Mucosa of stomach (tissue), 1 donor: ENCODE measurements around the gene GAK.

Experiments
- H3K27me3 ChIP-seq: one replicate; pipeline ENCODE4 v1.7.0; 2013; ENCODE audit warnings: mild to moderate bottlenecking, low read length; ENCODE audit not compliant: control insufficient read depth, insufficient read depth
- H3K36me3 ChIP-seq: one replicate; pipeline ENCODE4 v1.7.0; 2013; ENCODE audit warnings: low read length; ENCODE audit not compliant: control insufficient read depth, insufficient read depth
- H3K4me1 ChIP-seq: one replicate; pipeline ENCODE4 v1.7.0; 2013; ENCODE audit warnings: mild to moderate bottlenecking, low read length; ENCODE audit not compliant: control insufficient read depth, insufficient read depth
- H3K4me3 ChIP-seq: one replicate; pipeline ENCODE4 v1.7.0; 2013; ENCODE audit warnings: low read length
- H3K9ac ChIP-seq: one replicate; pipeline ENCODE4 v1.7.0; 2013; ENCODE audit warnings: mild to moderate bottlenecking, low read length, moderate library complexity
- H3K9me3 ChIP-seq: one replicate; pipeline ENCODE4 v1.7.0; 2013; ENCODE audit warnings: mild to moderate bottlenecking, low read length, moderate library complexity; ENCODE audit not compliant: control insufficient read depth
- donor health status: Pancreatic carcinoma.

The GAK gene

GRCh38 chr4:871484-871883 is 60.6 kb downstream of the GAK start:
- Histone ChIP-seq H3K9me3 (no peaks in the 10 kb centered on the region), H3K27me3 (no peaks in the 10 kb centered on the region), H3K36me3 (peaks cover 13% of the 10 kb centered on the region), H3K9ac (no peak overlapping the region), H3K4me1 (no peaks in the 10 kb centered on the region), H3K4me3 (no peak overlapping the region)

- no peaks in the 10 kb centered on the region for H3K9me3 ChIP-seq
- H3K4me3 ChIP-seq: no peak overlapping the region
- H3K9ac ChIP-seq: no peak overlapping the region
- H3K27me3 ChIP-seq: no peaks in the 10 kb centered on the region
- peaks cover 13% of the 10 kb centered on the region for H3K36me3 ChIP-seq
- no peaks in the 10 kb centered on the region for H3K4me1 ChIP-seq
Measured at GRCh38 chr4:870951-871350, 61.2 kb downstream of the GAK start.

GRCh38 chr4:869776-870175 is 62.3 kb downstream of the GAK start:
- Histone ChIP-seq H3K9ac (no peak overlapping the region), H3K36me3 (peaks cover 13% of the 10 kb centered on the region), H3K9me3 (no peaks in the 10 kb centered on the region), H3K27me3 (no peaks in the 10 kb centered on the region), H3K4me3 (no peak overlapping the region), H3K4me1 (no peaks in the 10 kb centered on the region)

GRCh38 chr4:868421-868820 is 63.7 kb downstream of the GAK start:
- Histone ChIP-seq H3K4me3 (no peak overlapping the region), H3K9ac (no peak overlapping the region), H3K27me3 (no peaks in the 10 kb centered on the region), H3K9me3 (no peaks in the 10 kb centered on the region), H3K36me3 (peaks cover 6% of the 10 kb centered on the region), H3K4me1 (no peaks in the 10 kb centered on the region)

- peaks cover 6% of the 10 kb centered on the region for H3K36me3 ChIP-seq
- no peaks in the 10 kb centered on the region for H3K27me3 ChIP-seq
- no peak overlapping the region for H3K4me3 ChIP-seq
- H3K9me3 ChIP-seq: no peaks in the 10 kb centered on the region
- H3K9ac ChIP-seq: no peak overlapping the region
- H3K4me1 ChIP-seq: no peaks in the 10 kb centered on the region
Measured at GRCh38 chr4:867526-868250, 64.4 kb downstream of the GAK start.

- Histone ChIP-seq H3K4me3 (no peak overlapping the region), H3K27me3 (no peaks in the 10 kb centered on the region), H3K4me1 (no peaks in the 10 kb centered on the region), H3K9me3 (no peaks in the 10 kb centered on the region), H3K36me3 (peaks cover 6% of the 10 kb centered on the region), H3K9ac (no peak overlapping the region)
Measured at GRCh38 chr4:866761-867390, 65.2 kb downstream of the GAK start.

GRCh38 chr4:866068-866760 is 65.9 kb downstream of the GAK start:
- no peaks in the 10 kb centered on the region for H3K9me3 ChIP-seq
- no peaks in the 10 kb centered on the region for H3K4me1 ChIP-seq
- H3K36me3 ChIP-seq: peaks cover 6% of the 10 kb centered on the region
- H3K4me3 ChIP-seq: no peak overlapping the region
- no peak overlapping the region for H3K9ac ChIP-seq
- no peaks in the 10 kb centered on the region for H3K27me3 ChIP-seq

- H3K4me1 ChIP-seq: no peaks in the 10 kb centered on the region
- H3K4me3 ChIP-seq: no peak overlapping the region
- H3K9me3 ChIP-seq: no peaks in the 10 kb centered on the region
- H3K27me3 ChIP-seq: no peaks in the 10 kb centered on the region
- H3K36me3 ChIP-seq: peaks cover 6% of the 10 kb centered on the region
- H3K9ac ChIP-seq: no peak overlapping the region
Measured at GRCh38 chr4:865572-865971, 66.5 kb downstream of the GAK start.

- Histone ChIP-seq H3K36me3 (peaks cover 6% of the 10 kb centered on the region), H3K9ac (no peak overlapping the region), H3K27me3 (no peaks in the 10 kb centered on the region), H3K4me1 (no peaks in the 10 kb centered on the region), H3K9me3 (no peaks in the 10 kb centered on the region), H3K4me3 (no peak overlapping the region)
Measured at GRCh38 chr4:865121-865465, 67.0 kb downstream of the GAK start.

GRCh38 chr4:864456-865120 is 67.5 kb downstream of the GAK start:
- Histone ChIP-seq H3K36me3 (peaks cover 6% of the 10 kb centered on the region), H3K4me1 (no peaks in the 10 kb centered on the region)

GRCh38 chr4:860561-860960 is 71.6 kb downstream of the GAK start:
- no peaks in the 10 kb centered on the region for H3K27me3 ChIP-seq
- H3K9ac ChIP-seq: no peak overlapping the region
- no peaks in the 10 kb centered on the region for H3K9me3 ChIP-seq
- H3K4me1 ChIP-seq: no peaks in the 10 kb centered on the region
- no peak overlapping the region for H3K4me3 ChIP-seq
- peaks cover 9% of the 10 kb centered on the region for H3K36me3 ChIP-seq

More at GRCh38 chr4:864456-865120, 67.5 kb downstream of the GAK start:
- Histone ChIP-seq H3K27me3 (no peaks in the 10 kb centered on the region), H3K9ac (no peak overlapping the region), H3K9me3 (no peaks in the 10 kb centered on the region), H3K4me3 (no peak overlapping the region)

GRCh38 chr4:859496-859895 is 72.6 kb downstream of the GAK start:
- H3K4me1 ChIP-seq: no peaks in the 10 kb centered on the region
- H3K9me3 ChIP-seq: no peaks in the 10 kb centered on the region
- no peak overlapping the region for H3K4me3 ChIP-seq
- H3K9ac ChIP-seq: no peak overlapping the region
- peaks cover 9% of the 10 kb centered on the region for H3K36me3 ChIP-seq
- H3K27me3 ChIP-seq: no peaks in the 10 kb centered on the region
